H1 (cell line): ENCODE results near the gene CDC42BPB. TPM values are rescaled to one million over a fixed set of nuclear protein-coding genes. Genes with fewer than 3 reads are reported as not detected.

Experiments
- ASH2L ChIP-seq: fragments of 200-600, 300-600 bp; sonication (generic); IDR thresholded peaks from one replicate; pipeline ENCODE4 v1.7.1; 2017; ENCODE audit warnings: low read length
- CREB1 ChIP-seq: IDR thresholded peaks from 2 replicates; pipeline ENCODE4 v1.6.1; 2012; ENCODE audit warnings: inconsistent platforms
- E2F6 ChIP-seq: IDR thresholded peaks from 2 replicates; pipeline ENCODE4 v1.6.1; 2012; ENCODE audit warnings: inconsistent platforms
- MAX ChIP-seq: IDR thresholded peaks from 2 replicates; pipeline ENCODE4 v1.6.1; 2012; ENCODE audit warnings: inconsistent platforms
- PHF8 ChIP-seq: fragments of 200-600 bp; sonication (generic); conservative IDR thresholded peaks from 2 replicates; pipeline ENCODE4 v1.7.1; 2012; ENCODE audit warnings: low read depth, mild to moderate bottlenecking, inconsistent platforms, low read length, moderate library complexity
- SIN3A ChIP-seq, 2 experiments: IDR thresholded peaks in 1 of 2; conservative IDR thresholded peaks in 1 of 2; 2 replicates each; pipeline ENCODE4 v1.6.1; 2011 to 2012; ENCODE audit warnings: low read length in 2 of 2, improper control_type of control experiment in 1 of 2, low read depth in 1 of 2, mild to moderate bottlenecking in 1 of 2
- SRF ChIP-seq: IDR thresholded peaks from 2 replicates; pipeline ENCODE4 v1.6.1; 2011; ENCODE audit warnings: mild to moderate bottlenecking, low read depth, low read length, moderate library complexity
- polyA plus RNA-seq, 7 experiments: library from polyadenylated mRNA; depleted of rRNA in 3 of 7; stranded (reverse) in 5 of 7; unstranded in 2 of 7; fragments of >200 nt in 5 of 7; fragments of 200-250 nt in 2 of 7; gene quantifications; 1 replicate in 5 of 7; 2 replicates in 1 of 7; 4 replicates in 1 of 7; pipeline versions ENCODE4 v1.2.1 to v1.2.3, GENCODE V29; 2011 to 2013; ENCODE audit warnings: missing spikeins in 2 of 7, mixed read lengths in 2 of 7
- total RNA-seq: library from RNA; stranded (reverse); fragmentation: NEBNext Ultra II Directional; extraction: Animal tissue kit (Norgen Biotek cat#: 25700); gene quantifications from 2 replicates; pipeline ENCODE4 v1.2.1, GENCODE V29; 2021

The CDC42BPB gene
- total and polyA plus RNA-seq, 2 of the 8 experiments (the other 6 are each of a cell fraction or from before 2014, with no cell fraction given): 51.2 to 88.2 TPM

- TF ChIP-seq E2F6: no peak
- TF ChIP-seq CREB1: no peak
- no peak for TF ChIP-seq MAX
- TF ChIP-seq ASH2L: peak; percentile 36
- peak in 1 of 2 experiments; percentile 85; a peak in 2 of 4 replicates for TF ChIP-seq SIN3A (conservative IDR thresholded peaks at IDR 0.05 in 1 of 2, IDR thresholded peaks at IDR 0.05 in 1 of 2; ENCODE audit: low read depth in 1 of 2, low read length in 2 of 2)
- TF ChIP-seq SRF: no peak
- peak; percentile 40; the same call in 1 of the 2 replicates for TF ChIP-seq PHF8
These were observed 129.4 kb downstream of the CDC42BPB start (continued) for GRCh38 chr14:102927878-102928411.
